Sigmoid colon (tissue), 3 donors: ENCODE data around the gene SRP9.

Experiments used
- POLR2A ChIP-seq, 2 donors: fragments of 450-650 bp; IDR thresholded peaks; one replicate each; pipeline ENCODE4 v1.6.1; 2016; ENCODE audit warnings: antibody characterized with exemption in 2 of 2, mild to moderate bottlenecking in 2 of 2, moderate library complexity in 2 of 2
- TF ChIP-seq, protein P1 (sequence below), 4 experiments: fragments of 450-650 bp in 3 of 4; fragments of 200-600 bp in 1 of 4; IDR thresholded peaks; one replicate each; pipeline ENCODE4 v1.5.1; 2016 to 2019; ENCODE audit warnings: antibody characterized with exemption in 4 of 4, mild to moderate bottlenecking in 3 of 4, moderate library complexity in 2 of 4

DNA sequence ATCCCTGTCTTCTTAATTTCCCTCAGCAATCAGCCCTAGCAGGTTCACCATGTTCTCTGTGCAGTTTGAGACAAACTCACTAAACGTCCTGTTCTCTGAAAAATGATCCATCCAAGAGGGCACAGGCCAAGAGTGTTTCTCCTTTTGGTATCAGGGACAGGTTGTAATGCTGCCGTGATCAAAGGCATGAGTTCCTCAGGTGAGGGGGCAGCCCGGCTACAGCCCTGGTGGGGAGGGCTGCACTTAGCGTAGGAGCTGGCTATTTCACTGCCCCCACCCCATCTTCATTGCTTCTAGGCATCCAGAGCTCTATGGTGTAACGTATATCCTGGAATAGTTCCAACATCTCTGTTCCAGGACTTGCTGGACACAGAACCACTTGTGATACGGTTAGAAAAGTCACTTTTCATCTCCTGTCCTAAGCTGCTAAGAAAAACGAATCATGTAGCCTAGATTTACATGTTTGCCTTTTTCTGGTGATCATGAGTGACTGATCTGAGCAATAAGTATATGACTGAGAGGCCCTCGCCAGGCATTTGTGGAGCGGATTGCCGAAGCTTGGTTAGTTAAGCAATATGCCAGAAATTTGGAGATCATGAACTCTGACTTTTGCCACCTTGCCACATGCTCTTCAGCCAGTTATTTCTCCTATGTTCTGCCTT lies 41.1 kb upstream of the SRP9 start:
- no peak for TF ChIP-seq POLR2A (IDR thresholded peaks at IDR 0.05)
- TF ChIP-seq, protein P1, sequence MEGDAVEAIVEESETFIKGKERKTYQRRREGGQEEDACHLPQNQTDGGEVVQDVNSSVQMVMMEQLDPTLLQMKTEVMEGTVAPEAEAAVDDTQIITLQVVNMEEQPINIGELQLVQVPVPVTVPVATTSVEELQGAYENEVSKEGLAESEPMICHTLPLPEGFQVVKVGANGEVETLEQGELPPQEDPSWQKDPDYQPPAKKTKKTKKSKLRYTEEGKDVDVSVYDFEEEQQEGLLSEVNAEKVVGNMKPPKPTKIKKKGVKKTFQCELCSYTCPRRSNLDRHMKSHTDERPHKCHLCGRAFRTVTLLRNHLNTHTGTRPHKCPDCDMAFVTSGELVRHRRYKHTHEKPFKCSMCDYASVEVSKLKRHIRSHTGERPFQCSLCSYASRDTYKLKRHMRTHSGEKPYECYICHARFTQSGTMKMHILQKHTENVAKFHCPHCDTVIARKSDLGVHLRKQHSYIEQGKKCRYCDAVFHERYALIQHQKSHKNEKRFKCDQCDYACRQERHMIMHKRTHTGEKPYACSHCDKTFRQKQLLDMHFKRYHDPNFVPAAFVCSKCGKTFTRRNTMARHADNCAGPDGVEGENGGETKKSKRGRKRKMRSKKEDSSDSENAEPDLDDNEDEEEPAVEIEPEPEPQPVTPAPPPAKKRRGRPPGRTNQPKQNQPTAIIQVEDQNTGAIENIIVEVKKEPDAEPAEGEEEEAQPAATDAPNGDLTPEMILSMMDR (IDR thresholded peaks at IDR 0.05): no peak
